Dedifferentiated amniotic fluid mesenchymal stem cell (primary cell): Measurements from ENCODE around the gene KCNMA1.
"Not testable (repeated sequence)": the region's sequence is repeated elsewhere in the genome, so short reads cannot be mapped to it uniquely, and the experiment has no call there.

Experiments used
- DNase-seq: peaks from one replicate; pipeline ENCODE4 v3.0.0-alpha.2; 2016; ENCODE audit errors: extremely low spot score

Gene KCNMA1

GRCh38 chr10:77532068-77532467 lies 105.5 kb downstream of the KCNMA1 start:
- DNase-seq = peak; percentile 76

GRCh38 chr10:77531441-77532001 lies 106.1 kb downstream of the KCNMA1 start:
- peak; percentile 81 for DNase-seq

DNA sequence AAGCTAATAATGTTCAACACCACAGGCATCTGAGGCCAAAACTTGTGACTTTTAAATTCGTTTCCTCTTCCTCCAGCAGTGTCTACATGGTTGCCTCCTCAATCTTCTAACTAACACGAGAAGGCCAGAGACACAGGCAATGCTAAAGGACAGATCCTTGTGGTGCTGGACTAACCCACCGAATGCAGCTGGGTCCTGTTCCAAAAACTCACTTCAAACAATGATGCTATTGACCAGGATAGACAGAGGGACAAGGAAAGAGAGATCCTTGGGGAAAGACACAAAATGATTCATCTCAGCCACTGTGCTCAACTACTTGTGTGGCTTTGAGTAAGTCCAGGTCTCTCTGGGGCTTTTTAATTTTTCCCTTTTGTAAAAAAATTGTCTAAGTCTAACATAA lies 107.6 kb downstream of the KCNMA1 start:
- no peak for DNase-seq

GRCh38 chr10:77529050-77529576 lies 108.5 kb downstream of the KCNMA1 start:
- DNase-seq = no peak

- no peak for DNase-seq
Measured at GRCh38 chr10:77527839-77528238, 109.8 kb downstream of the KCNMA1 start.

- DNase-seq = no peak
Measured at GRCh38 chr10:77526868-77527617, 110.6 kb downstream of the KCNMA1 start.

DNA sequence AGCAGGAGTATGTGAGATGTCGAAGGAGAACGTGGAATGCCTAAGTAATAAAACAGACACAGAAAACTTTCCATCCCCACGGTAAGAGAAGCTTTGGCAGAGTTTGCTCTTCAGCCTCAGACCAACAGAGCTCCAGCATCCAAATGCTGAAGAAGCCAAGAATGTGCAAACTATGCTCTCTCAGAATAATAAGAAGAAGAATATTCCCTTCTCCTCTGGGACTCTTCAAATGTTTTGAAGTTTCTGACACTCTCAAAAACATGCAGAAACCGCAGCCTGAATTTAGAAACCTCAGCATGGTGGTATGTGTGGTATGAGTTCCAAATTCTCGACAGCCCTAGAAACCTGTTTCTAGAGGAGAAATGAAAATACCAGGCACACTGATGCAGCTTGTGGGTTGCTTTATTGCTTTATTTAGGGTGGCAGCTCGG lies 113.3 kb downstream of the KCNMA1 start:
- DNase-seq = peak; percentile 88

DNA sequence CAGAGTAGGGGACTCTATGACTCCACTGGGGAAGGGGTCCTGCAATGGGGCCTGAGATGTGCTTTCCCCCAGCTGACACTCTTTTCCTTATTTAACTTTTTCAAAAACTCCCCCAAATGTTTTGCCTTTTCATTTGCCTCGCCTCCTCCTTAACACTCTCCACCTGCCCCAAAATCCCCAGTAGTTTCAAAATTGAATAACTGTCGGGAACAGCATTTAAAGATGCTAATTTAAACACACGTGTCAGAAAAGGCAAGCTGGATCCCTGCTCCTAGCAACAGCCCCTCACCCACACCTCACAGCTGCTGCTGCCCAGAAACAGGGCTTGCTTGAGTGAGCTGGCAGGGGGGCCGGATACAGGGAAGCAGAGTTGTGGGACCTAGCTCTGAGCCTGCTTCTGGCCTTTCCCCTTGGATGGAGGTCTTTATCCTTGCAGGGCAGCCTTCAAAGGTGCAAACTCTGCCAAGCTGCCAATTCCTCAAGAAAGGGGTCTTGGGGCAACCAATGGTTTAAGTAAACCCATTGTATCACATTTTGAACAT lies 115.3 kb downstream of the KCNMA1 start:
- no peak for DNase-seq

GRCh38 chr10:77520995-77521394 lies 116.6 kb downstream of the KCNMA1 start:
- no peak for DNase-seq

- DNase-seq = no peak
Measured at GRCh38 chr10:77520290-77520689, 117.3 kb downstream of the KCNMA1 start.

DNA sequence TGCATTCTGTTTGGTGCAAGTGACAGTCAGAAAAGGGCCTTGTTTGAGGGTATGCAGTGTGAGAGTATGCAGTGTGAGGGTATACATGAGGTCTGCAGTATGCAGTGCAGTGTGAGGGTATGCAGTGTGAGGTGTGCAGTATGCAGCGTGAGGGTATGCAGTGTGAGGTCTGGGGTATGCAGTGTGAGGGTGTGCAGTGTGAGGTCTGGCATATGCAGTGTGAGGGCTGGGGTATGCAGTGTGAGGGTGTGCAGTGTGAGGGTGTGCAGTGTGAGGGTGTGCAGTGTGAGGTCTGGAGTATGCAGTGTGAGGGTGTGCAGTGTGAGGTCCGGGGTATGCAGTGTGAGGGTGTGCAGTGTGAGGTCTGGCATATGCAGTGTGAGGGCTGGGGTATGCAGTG lies 117.8 kb downstream of the KCNMA1 start:
- DNase-seq = not testable (repeated sequence)

DNA sequence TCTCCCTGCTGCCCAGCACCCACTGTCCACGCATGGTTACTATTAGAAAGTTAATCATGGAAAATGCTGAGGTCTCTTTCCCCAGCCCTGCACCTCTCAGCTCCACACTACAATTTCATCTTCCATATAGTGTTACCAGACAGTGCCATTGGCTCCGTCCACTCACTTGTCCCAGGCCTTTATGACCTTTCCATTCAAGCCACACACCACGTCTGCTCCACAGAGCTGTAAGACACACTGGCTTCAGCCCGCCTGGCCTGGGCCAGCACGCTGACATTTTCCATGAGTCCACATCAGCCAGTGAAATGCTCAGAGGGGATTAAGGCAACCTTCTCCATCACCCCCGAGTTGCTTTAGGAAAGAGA lies 118.7 kb downstream of the KCNMA1 start:
- DNase-seq = no peak

- DNase-seq = no peak
Measured at GRCh38 chr10:77518241-77518909, 119.2 kb downstream of the KCNMA1 start.

DNA sequence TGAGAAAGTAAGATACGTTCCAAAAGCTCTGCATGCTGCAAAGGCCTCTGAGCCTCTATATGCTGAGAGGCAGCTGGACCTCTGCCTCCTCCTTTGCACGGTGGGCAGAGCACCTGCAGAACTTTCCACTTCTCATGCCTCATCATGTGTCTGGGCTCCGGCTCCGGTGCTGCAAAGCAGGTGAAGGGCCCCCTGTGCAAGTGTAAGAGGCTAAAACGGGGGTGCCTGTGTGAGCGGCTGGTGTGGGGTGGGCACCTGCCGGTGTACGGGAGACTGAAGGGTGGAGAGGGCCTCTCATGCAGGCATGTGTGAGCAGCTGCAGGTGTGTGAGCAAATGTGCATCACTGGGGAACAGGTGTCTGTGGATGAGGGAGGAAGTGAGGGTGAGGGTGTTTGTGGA lies 121.0 kb downstream of the KCNMA1 start:
- no peak for DNase-seq

- DNase-seq = no peak
Measured at GRCh38 chr10:77514870-77515269, 122.7 kb downstream of the KCNMA1 start.

DNA sequence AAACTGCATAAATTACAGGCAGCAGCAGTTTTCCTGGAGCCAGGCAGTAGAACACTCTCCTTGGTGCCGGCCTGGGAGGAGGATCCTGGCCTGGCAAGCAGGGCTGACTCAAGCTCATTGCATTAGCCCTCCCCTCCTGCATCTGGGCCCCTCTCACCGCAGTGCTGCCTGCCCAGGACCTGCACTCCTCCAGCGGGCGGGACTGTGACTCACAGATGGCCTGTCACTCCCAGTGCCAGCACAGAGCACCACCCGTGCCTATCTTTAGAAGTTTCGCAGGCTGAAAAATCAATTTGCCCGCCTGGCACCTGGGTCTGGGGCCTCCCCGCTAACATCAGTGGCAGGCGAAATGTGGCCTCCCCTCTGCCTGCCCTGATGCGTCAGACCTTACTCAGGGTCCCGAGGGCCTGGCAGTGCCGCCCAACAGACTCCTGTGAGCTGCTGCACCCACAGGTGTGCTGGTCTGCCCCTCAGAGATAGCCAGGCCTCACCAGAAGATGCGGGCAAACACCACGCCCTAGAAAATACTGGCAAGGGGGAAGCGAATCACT lies 123.8 kb downstream of the KCNMA1 start:
- DNase-seq = peak; percentile 80

GRCh38 chr10:77513220-77513619 lies 124.4 kb downstream of the KCNMA1 start:
- DNase-seq = no peak

DNA sequence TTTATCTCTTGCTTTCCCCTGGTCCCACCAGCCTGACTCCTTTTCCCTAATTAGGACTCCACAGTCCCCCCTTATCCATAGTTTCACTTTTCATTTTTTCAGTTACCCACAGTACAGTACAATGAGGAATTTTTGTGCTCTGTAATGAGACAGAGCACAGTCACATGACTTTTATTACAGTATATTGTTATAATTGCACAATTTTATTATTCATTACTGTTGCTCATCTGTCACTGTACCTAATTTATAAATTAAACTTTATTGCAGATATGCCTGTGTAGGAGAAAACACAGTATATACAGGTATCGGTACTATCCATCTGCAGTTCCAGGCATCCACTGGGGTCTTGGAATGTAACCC lies 125.4 kb downstream of the KCNMA1 start:
- no peak for DNase-seq

DNA sequence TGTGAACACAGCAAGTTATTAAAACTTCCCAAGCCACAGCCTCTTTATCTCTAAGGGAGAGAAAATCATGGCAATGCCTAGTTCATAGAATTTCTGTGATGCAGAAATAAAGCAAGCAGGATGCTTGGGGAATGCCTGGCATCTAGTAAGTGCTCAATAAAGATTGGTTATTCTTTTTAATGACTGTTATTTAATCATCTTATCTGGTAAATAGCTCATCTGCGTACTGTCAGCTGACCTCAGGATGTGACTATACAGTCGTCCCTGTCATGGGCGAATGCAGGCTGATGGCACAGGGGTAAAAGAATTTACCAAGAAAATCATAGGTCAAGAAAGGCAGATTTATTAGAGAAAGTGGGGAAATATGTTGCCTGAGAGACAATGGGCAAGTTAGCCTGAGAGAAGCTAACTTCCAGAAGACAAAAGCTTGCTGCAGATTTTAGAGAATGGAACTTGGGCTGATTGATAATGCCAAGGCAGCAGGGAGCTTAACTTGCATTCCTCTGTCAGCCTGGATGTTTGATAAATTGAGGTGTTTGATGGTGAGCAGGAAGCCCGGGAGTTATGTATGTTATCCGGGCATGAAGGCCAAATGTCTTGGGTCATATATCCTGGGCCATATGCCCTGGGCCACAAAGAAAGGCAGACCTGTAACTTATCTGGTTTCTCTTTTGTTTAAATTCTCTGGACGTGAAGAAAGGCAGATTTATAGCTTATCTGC lies 126.0 kb downstream of the KCNMA1 start:
- no peak for DNase-seq

GRCh38 chr10:77510695-77511094 lies 126.9 kb downstream of the KCNMA1 start:
- DNase-seq = no peak

GRCh38 chr10:77510294-77510693 lies 127.3 kb downstream of the KCNMA1 start:
- DNase-seq = no peak

DNA sequence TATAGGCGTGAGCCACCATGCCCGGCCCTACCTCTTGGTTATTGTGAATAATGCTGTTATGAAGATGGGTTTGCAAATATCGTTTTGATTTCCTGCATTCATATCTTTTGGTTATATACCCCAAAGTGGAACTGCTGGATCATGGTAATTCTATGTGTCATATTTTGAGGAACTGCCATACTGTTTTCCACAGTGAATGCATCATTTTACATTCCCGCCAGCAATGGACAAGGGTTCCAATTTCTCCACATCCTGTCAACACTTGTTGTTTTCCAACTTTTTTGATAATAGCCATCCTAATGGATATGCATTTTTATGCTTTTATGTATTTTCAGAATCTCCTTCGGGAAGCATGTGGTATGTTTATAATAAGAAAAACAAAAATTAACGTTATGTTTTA lies 128.2 kb downstream of the KCNMA1 start:
- DNase-seq = no peak
